WTC11 (cell line): ENCODE data around the gene ELFN2. TPM values are rescaled to one million over a fixed set of nuclear protein-coding genes. Genes with fewer than 3 reads are reported as not detected.

Experiments used
- ATAC-seq: fragments of 200-7000 bp; cut with Tn5 transposase; 2 replicates; pipeline ENCODE4 v1.10.0; 2021; ENCODE audit warnings: mild to moderate bottlenecking, moderate library complexity
- CTCF ChIA-PET: fragments of 300-600 bp; sonication (Branson Sonifier 250); formaldehyde crosslinking; loops from one replicate; lab custom pipeline; 2021; ENCODE audit warnings: antibody characterized with exemption; lab: Charles Lee
- POLR2A ChIA-PET: fragments of 350-600 bp; sonication (Branson Sonifier 250); formaldehyde crosslinking; loops from one replicate; lab custom pipeline; 2021; ENCODE audit warnings: antibody characterized with exemption; lab: Charles Lee
- DNase-seq: peaks from one replicate; pipeline ENCODE4 v3.0.0; 2021; ENCODE audit warnings: low spot score
- H3K27ac Mint-ChIP-seq: 2 replicates; pipeline ENCODE4 v1.8.0; 2021; ENCODE audit warnings: mixed read lengths
- H3K27me3 Mint-ChIP-seq: 2 replicates; pipeline ENCODE4 v1.8.0; 2021; ENCODE audit warnings: low read depth, mild to moderate bottlenecking, moderate library complexity, mixed read lengths
- H3K36me3 Mint-ChIP-seq: 2 replicates; pipeline ENCODE4 v1.8.0; 2021; ENCODE audit warnings: mixed read lengths
- H3K4me1 Mint-ChIP-seq: 2 replicates; pipeline ENCODE4 v1.8.0; 2022; ENCODE audit warnings: mixed read lengths
- H3K4me3 Mint-ChIP-seq: 2 replicates; pipeline ENCODE4 v1.8.0; 2021; ENCODE audit warnings: mild to moderate bottlenecking, moderate library complexity, mixed read lengths
- H3K9me3 Mint-ChIP-seq: 2 replicates; pipeline ENCODE4 v1.8.0; 2021; ENCODE audit warnings: mixed read lengths
- CTCF ChIP-seq: fragments of 200-600 bp; IDR thresholded peaks from 2 replicates; pipeline ENCODE4 v1.8.0; 2022; ENCODE audit warnings: antibody characterized with exemption
- EMX1 ChIP-seq: fragments of 250-450 bp; sonication (Bioruptor Pico); IDR thresholded peaks from 2 replicates; pipeline ENCODE4 v1.8.0; 2021; ENCODE audit warnings: mild to moderate bottlenecking
- HMGA2 ChIP-seq: fragments of 250-450 bp; sonication (Bioruptor Pico); IDR thresholded peaks from 2 replicates; pipeline ENCODE4 v1.4.0; 2021; ENCODE audit warnings: mild to moderate bottlenecking, moderate library complexity
- JAZF1 ChIP-seq: fragments of 250-450 bp; sonication (Bioruptor Pico); IDR thresholded peaks from 2 replicates; pipeline ENCODE4 v1.9.0; 2021; ENCODE audit warnings: moderate library complexity, mild to moderate bottlenecking, inconsistent platforms
- JUN ChIP-seq: sonication (generic); formaldehyde crosslinking; IDR thresholded peaks from 2 replicates; pipeline ENCODE4 v1.8.0; 2023; ENCODE audit warnings: mild to moderate bottlenecking, missing genetic modification reagents
- NR3C1 ChIP-seq: sonication (generic); formaldehyde crosslinking; conservative IDR thresholded peaks from 2 replicates; pipeline ENCODE4 v1.8.1; 2023; ENCODE audit warnings: low read depth, mild to moderate bottlenecking, missing genetic modification reagents
- PRDM15 ChIP-seq: sonication (generic); formaldehyde crosslinking; IDR thresholded peaks from 2 replicates; pipeline ENCODE4 v1.8.0; 2022; ENCODE audit warnings: missing genetic modification reagents
- PRRX2 ChIP-seq: fragments of 250-450 bp; sonication (Bioruptor Pico); IDR thresholded peaks from 2 replicates; pipeline ENCODE4 v1.8.0; 2021; ENCODE audit warnings: mild to moderate bottlenecking
- RORB ChIP-seq: fragments of 250-450 bp; sonication (Bioruptor Pico); IDR thresholded peaks from 2 replicates; pipeline ENCODE4 v1.9.0; 2021; ENCODE audit warnings: mild to moderate bottlenecking
- SMAD4 ChIP-seq: sonication (generic); formaldehyde crosslinking; IDR thresholded peaks from 2 replicates; pipeline ENCODE4 v1.8.0; 2022; ENCODE audit warnings: mild to moderate bottlenecking, missing genetic modification reagents
- TEAD1 ChIP-seq: sonication (generic); formaldehyde crosslinking; IDR thresholded peaks from 2 replicates; pipeline ENCODE4 v1.8.0; 2022; ENCODE audit warnings: mild to moderate bottlenecking, missing genetic modification reagents
- USF1 ChIP-seq: sonication (generic); formaldehyde crosslinking; IDR thresholded peaks from 2 replicates; pipeline ENCODE4 v1.8.0; 2022; ENCODE audit warnings: mild to moderate bottlenecking, missing genetic modification reagents
- ZBTB21 ChIP-seq: sonication (generic); formaldehyde crosslinking; IDR thresholded peaks from 2 replicates; pipeline ENCODE4 v1.8.1; 2023; ENCODE audit warnings: mild to moderate bottlenecking, missing genetic modification reagents, borderline replicate concordance
- ZNF232 ChIP-seq: sonication (generic); formaldehyde crosslinking; IDR thresholded peaks from 2 replicates; pipeline ENCODE4 v1.8.0; 2022; ENCODE audit warnings: mild to moderate bottlenecking, missing genetic modification reagents
- ZNF263 ChIP-seq: sonication (generic); formaldehyde crosslinking; IDR thresholded peaks from 2 replicates; pipeline ENCODE4 v1.8.1; 2022; ENCODE audit warnings: low read depth, mild to moderate bottlenecking, moderate library complexity, missing genetic modification reagents
- ZNF317 ChIP-seq: sonication (generic); formaldehyde crosslinking; IDR thresholded peaks from 2 replicates; pipeline ENCODE4 v1.8.1; 2023; ENCODE audit warnings: low read depth, mild to moderate bottlenecking, moderate library complexity, missing genetic modification reagents, borderline replicate concordance
- ZNF512 ChIP-seq: sonication (generic); formaldehyde crosslinking; IDR thresholded peaks from 2 replicates; pipeline ENCODE4 v1.8.1; 2022; ENCODE audit warnings: missing genetic modification reagents, borderline replicate concordance
- total RNA-seq: library from RNA; stranded (reverse); gene quantifications from 3 replicates; pipeline ENCODE4 v1.2.3, GENCODE V29; 2021
- TF ChIP-seq, protein P1 (sequence below): sonication (generic); formaldehyde crosslinking; IDR thresholded peaks from 2 replicates; pipeline ENCODE4 v1.8.0; 2023; ENCODE audit warnings: missing genetic modification reagents
- TF ChIP-seq, protein P2 (sequence below): fragments of 250-450 bp; sonication (Bioruptor Pico); IDR thresholded peaks from 2 replicates; pipeline ENCODE4 v1.8.0; 2021; ENCODE audit warnings: mild to moderate bottlenecking
- TF ChIP-seq, protein P3 (sequence below): fragments of 250-450 bp; sonication (Bioruptor Pico); IDR thresholded peaks from 2 replicates; pipeline ENCODE4 v2.1.2; 2022; ENCODE audit warnings: mild to moderate bottlenecking, moderate library complexity
- TF ChIP-seq, protein P4 (sequence below): sonication (generic); formaldehyde crosslinking; IDR thresholded peaks from 2 replicates; pipeline ENCODE4 v1.8.1; 2022; ENCODE audit warnings: mild to moderate bottlenecking, moderate library complexity, missing genetic modification reagents

The ELFN2 gene
- total RNA-seq, 1 experiment from 2014 or later: 0.87 TPM

- TF ChIP-seq USF1 (CRISPR knock-in tag): no peak
These were observed 63.9 kb downstream of the ELFN2 start (continued) for GRCh38 chr22:37363261-37363992.

GRCh38 chr22:37362621-37363020 is 64.7 kb downstream of the ELFN2 start:
- no peaks in the 10 kb centered on the region for H3K36me3 Mint-ChIP-seq
- TF ChIP-seq JAZF1 (CRISPR knock-in tag) (no peak), ZBTB21 (CRISPR knock-in tag) (no peak), NR3C1 (no peak), JUN (no peak), ZNF232 (CRISPR knock-in tag) (no peak), ZNF512 (CRISPR knock-in tag) (no peak), ZNF263 (CRISPR knock-in tag) (no peak), ZNF317 (CRISPR knock-in tag) (no peak), TEAD1 (no peak)
- TF ChIP-seq, protein P1, sequence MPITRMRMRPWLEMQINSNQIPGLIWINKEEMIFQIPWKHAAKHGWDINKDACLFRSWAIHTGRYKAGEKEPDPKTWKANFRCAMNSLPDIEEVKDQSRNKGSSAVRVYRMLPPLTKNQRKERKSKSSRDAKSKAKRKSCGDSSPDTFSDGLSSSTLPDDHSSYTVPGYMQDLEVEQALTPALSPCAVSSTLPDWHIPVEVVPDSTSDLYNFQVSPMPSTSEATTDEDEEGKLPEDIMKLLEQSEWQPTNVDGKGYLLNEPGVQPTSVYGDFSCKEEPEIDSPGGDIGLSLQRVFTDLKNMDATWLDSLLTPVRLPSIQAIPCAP (CRISPR knock-in tag): no peak
- TF ChIP-seq, protein P2, sequence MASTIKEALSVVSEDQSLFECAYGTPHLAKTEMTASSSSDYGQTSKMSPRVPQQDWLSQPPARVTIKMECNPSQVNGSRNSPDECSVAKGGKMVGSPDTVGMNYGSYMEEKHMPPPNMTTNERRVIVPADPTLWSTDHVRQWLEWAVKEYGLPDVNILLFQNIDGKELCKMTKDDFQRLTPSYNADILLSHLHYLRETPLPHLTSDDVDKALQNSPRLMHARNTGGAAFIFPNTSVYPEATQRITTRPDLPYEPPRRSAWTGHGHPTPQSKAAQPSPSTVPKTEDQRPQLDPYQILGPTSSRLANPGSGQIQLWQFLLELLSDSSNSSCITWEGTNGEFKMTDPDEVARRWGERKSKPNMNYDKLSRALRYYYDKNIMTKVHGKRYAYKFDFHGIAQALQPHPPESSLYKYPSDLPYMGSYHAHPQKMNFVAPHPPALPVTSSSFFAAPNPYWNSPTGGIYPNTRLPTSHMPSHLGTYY (CRISPR knock-in tag): no peak
- TF ChIP-seq, protein P3, sequence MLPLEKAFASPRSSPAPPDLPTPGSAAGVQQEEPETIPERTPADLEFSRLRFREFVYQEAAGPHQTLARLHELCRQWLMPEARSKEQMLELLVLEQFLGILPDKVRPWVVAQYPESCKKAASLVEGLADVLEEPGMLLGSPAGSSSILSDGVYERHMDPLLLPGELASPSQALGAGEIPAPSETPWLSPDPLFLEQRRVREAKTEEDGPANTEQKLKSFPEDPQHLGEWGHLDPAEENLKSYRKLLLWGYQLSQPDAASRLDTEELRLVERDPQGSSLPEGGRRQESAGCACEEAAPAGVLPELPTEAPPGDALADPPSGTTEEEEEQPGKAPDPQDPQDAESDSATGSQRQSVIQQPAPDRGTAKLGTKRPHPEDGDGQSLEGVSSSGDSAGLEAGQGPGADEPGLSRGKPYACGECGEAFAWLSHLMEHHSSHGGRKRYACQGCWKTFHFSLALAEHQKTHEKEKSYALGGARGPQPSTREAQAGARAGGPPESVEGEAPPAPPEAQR (CRISPR knock-in tag): no peak
- H3K4me3 Mint-ChIP-seq: no peak overlapping the region
- no peak overlapping the region for H3K27ac Mint-ChIP-seq
- no peak for DNase-seq
- peaks cover 4% of the 10 kb centered on the region; the same call in 1 of the 2 replicates for H3K27me3 Mint-ChIP-seq
- H3K9me3 Mint-ChIP-seq: no peaks in the 10 kb centered on the region
- ChIA-PET POLR2A (interaction anchor here (0.8 kb wide), 1 partner anchor 36 kb away, joined by 3 read pairs; no protein-coding TSS in a partner anchor), CTCF (no interaction called here)
- 0 out of 2 replicates have a peak, but pooled peaks cover under 1% of the 10 kb centered on the region for H3K4me1 Mint-ChIP-seq
- no peak for ATAC-seq

DNA sequence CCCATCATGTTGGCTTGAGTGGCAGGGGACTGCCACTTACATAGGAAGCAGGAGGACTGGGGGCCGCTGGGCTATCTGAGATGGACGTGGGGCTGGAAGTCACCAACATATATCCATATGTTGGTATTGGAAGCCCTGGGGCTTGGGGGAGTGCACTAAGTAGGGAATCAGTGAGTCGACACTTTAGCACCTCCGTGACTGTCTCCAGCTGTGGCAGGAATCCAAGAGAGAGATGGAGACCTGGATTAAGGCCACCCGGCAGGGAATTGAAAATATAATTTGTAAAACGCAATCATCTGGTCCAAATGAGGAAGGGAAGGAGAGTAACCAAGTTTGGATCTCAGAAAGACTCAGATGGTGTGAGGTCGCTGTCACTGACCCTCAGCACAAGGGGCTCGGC is 68.4 kb downstream of the ELFN2 start:
- CTCF ChIA-PET: interaction anchor here (1.7 kb wide), 1 partner anchor 42 kb away, joined by 6 read pairs; no protein-coding TSS in a partner anchor
- no peak for TF ChIP-seq CTCF
- TF ChIP-seq PRDM15 (CRISPR knock-in tag): no peak
- TF ChIP-seq SMAD4: no peak
- TF ChIP-seq, protein P4, sequence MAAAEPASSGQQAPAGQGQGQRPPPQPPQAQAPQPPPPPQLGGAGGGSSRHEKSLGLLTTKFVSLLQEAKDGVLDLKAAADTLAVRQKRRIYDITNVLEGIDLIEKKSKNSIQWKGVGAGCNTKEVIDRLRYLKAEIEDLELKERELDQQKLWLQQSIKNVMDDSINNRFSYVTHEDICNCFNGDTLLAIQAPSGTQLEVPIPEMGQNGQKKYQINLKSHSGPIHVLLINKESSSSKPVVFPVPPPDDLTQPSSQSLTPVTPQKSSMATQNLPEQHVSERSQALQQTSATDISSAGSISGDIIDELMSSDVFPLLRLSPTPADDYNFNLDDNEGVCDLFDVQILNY (CRISPR knock-in tag): no peak
- TF ChIP-seq ZBTB21 (CRISPR knock-in tag): no peak
- TF ChIP-seq HMGA2 (CRISPR knock-in tag): no peak
- no peak for TF ChIP-seq EMX1 (CRISPR knock-in tag)
- TF ChIP-seq PRRX2 (CRISPR knock-in tag): no peak
- TF ChIP-seq RORB (CRISPR knock-in tag): no peak

More for the DNA sequence above, 68.4 kb downstream of the ELFN2 start:
- DNase-seq (no peak), ATAC-seq (no peak)
- POLR2A ChIA-PET: interaction anchor here (0.6 kb wide), 1 partner anchor 627 kb away, joined by 7 read pairs; no protein-coding TSS in a partner anchor
- Mint-ChIP-seq H3K4me1 (no peaks in the 10 kb centered on the region), H3K36me3 (no peaks in the 10 kb centered on the region), H3K4me3 (no peak overlapping the region), H3K27me3 (peaks cover 4% of the 10 kb centered on the region; the same call in 1 of the 2 replicates), H3K27ac (no peak overlapping the region), H3K9me3 (no peaks in the 10 kb centered on the region)
